GM19463 (cell line): ENCODE measurements around the gene OBP2A.
"Not testable (repeated sequence)": the region's sequence is repeated elsewhere in the genome, so short reads cannot be mapped to it uniquely, and the experiment has no call there.

ENCODE experiments used
- ATAC-seq: cut with Tn5 transposase; IDR thresholded peaks from one replicate; pipeline ENCODE4 v1.9.1; 2021; ENCODE audit warnings: mild to moderate bottlenecking, moderate library complexity; ENCODE audit not compliant: unreplicated experiment

OBP2A gene

DNA sequence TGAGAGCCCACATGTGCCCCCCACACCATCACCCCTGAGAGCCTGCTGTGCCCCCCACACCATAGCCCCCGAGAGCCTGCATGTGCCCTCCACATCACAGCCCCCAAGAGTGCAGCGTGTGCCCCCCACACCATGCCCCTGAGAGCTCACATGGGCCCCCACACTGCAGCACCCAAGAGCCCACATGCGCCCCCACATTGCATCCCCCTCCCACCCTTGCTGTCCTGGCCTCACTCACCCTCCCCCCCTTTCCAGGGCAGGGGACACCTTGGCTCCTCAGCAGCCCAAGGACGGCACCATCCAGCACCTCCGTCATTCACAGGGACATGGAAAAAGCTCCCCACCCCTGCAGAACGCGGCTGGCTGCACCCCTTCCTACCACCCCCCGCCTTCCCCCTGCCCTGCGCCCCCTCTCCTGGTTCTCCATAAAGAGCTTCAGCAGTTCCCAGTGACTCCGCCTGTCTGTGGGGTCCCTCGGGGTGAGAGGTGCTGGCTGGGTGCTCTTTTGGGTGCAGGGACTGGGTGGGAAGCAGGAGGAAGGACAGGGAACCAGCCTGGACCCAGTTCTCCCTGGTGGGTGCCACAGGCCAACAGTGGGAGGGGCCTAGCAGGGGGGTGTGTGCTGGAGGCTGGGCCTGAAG lies 19.7 kb upstream of the OBP2A start:
- no peak for ATAC-seq

DNA sequence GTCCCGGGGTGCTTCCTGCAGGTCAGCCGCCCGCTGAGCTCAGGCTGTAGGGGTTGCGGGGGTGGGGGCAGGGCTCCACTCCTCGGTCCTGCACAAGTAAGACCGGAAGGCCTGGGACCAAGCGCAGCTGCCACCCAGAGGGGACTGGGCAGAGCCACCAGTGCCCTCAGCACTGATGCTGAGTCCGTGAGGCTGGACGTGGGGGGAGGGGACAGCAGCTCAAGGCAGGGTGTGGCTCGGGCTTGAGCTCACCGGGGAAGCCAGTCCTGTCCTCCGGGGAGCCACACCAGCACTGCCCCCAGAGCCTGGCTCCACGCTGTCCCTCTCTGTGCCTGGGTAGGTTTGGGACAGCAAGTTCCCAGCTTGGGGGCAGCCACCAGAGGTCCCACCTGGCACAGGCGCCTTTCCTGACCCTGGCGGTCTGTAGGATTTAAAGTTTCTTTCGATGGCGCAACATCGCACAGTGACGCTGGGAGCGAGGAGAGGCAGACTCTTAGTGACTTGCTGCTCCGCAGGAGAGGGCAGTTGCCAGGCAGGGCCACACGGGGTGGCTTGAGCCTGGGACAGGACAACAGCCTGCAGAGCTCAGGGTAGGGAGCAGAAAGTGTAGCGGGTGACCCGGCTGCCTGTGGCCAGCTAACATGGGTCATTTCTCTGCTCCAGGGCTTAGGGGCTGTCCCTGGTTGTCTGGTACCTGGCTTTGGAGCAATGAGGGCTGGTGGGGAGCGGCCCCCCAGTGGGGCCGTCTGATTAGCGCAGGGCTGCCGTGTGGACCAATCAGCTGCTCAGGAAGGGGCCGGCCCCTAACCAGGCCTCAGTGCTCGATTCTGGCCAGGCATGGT lies 19.0 kb upstream of the OBP2A start:
- ATAC-seq: no peak

DNA sequence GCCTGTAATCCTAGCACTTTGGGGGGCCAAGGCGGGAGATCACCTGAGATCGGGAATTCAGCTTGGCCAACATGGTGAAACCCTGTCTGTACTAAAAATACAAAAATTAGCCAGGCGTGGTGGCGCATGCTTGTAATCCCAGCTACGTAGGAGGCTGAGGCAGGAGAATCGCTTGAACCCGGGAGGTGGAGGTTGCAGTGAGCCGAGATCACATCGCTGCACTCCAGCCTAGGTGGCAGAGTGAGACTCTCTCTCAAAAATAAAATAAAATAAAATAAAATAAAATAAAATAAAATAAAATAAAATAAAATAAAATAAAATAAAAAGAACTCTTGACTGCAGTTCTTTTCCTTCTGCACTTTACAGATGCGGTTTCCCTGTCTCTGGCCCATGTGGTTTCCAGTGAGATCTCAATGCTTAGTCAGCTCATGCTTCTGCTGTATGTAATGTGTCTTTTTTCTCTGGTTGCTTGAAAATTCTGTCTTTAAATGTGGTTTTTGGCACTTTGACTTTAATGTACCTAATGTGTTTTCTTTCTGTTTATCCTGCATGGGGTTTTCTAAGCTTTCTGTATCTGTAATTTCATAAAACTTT lies 17.0 kb upstream of the OBP2A start:
- not testable (repeated sequence) for ATAC-seq

DNA sequence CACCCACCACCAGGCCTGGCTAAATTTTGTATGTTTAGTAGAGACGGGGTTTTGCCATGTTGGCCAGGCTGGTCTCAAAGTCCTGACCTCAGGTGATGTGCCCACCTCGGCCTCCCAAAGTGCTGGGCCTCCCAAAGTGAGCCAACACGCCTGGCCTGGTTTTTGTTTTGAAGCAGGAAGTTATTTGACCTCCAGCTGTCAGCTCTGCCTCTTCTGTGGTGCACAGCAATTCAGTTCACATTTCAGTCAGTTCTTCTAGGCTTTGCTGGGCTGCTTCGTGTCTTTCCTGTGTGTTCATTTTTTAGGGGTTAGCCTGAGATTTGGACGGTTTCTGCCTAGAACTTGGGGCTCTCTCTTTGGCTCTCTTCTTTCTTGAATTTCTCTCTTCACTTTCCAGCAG lies 15.8 kb upstream of the OBP2A start:
- no peak for ATAC-seq

DNA sequence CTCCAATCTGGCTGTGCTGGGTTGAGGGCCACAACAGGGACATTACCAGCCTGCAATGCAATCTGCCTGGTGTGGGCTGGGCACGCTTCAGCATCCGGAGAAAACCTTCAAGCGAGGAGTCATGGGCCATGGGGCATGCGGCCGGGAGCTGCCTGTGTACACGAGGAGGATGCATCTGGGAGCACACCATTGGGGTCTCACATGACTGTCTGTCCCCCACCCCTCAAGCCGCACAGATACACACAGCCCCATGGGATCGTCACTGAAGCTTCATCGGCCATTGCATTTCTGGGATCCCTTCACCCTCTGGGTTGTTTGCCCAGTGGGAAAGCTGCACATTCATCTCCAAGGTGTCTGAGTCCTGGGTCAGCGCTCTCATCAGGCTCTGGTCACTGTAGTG lies 14.8 kb upstream of the OBP2A start:
- ATAC-seq: no peak

DNA sequence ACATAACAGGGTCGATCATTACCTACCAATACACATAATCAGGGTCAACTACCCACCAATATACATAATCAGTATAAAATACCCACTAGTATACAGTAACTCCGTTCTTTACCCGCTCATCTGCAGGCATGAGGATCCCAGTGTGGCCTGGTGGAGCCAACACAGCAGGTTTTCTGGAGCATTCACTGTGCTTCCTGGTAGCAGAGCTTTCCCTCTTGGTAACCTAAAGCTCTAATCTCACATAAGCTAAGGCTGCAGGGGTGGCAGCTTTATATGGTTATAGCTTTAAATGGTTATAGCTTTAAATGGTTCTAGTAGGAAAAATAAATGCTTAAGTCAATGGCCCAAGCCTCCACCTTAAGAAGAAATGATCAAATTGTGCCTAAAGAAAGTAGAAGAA lies 12.8 kb upstream of the OBP2A start:
- no peak for ATAC-seq

DNA sequence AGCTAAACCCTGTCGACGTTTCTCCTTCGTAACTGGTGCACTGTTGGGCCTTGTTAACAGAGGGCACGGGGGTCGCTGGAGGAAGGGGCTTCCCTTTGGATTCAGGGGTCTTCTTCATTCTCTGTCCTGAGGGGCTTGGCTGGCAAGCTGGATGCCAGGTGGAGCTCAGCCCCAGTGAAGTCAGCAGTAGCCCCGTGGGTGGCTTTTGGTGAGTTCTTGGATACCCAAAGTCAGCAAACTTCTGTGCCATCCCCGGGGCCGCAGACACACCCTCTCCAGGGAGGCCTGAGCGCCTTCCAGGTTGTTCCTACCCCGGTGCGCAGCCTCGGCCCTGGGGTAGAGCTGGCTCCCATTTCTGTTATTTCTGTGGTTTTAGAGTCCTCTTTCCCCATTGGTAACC lies 12.3 kb upstream of the OBP2A start:
- ATAC-seq: no peak

DNA sequence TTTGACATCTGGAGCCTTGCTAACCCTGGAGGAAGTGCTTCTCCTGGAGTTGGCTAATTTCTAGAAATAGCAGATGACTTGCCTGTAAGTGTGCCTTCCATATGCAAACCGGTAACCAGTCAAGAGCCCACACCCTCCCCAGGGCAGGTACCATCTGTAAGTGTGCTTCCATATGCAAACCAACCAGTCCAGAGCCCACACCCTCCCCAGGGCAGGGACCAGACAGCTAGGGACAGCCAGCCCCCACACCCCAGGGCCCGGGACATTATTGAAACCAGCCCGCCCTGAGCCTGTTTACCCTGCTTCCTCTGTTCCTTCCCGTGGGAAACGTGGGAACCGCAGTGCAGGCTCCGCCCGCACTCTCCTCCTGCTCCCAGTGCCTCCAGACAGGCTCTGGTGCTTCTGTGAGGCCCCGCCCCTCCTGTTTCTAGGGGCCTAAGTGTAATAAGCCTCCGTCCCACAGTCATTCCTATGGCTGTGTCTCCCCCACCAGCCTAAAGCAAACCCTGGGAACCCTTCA lies 11.7 kb upstream of the OBP2A start:
- ATAC-seq: not testable (repeated sequence)

DNA sequence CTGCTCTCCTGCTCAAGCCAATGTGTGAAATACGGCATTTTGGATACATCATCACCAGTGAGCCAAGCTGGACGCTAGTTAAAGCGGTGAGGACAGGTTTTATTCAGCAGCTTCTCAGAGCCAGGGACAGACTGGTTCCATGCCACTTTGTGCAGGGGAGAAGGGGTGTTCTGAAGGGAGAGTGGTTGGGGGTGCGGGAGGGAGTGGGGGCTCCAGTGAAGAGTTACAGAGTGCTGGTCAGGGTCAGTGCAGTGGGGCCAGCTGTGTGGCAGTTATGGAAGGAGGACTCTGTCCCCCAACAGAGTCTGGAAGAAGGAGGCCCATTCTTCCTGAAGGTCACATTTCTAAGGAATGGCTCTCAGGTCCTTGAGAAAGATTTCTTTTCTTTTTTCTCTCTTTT lies 11.1 kb upstream of the OBP2A start:
- ATAC-seq: not testable (repeated sequence)

DNA sequence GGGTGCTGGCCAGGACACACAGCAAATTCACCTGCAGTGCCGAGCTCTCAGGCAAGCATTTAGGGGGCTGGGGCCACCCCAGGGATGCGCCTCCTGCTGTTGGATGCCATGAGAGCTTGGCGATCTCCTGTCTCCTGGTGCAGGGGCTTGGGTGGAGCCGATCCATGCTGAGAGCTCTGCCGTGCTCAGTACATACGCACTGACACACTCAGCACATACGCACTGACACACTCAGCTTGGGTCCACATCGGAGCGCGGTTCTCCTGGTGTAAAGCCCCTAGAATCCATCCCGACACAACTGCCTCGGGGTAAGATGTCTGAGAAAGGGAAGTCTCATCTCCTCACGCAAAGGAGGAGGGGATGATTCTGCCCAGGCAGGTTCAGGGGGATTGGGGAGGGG lies 10.3 kb upstream of the OBP2A start:
- ATAC-seq: not testable (repeated sequence)

DNA sequence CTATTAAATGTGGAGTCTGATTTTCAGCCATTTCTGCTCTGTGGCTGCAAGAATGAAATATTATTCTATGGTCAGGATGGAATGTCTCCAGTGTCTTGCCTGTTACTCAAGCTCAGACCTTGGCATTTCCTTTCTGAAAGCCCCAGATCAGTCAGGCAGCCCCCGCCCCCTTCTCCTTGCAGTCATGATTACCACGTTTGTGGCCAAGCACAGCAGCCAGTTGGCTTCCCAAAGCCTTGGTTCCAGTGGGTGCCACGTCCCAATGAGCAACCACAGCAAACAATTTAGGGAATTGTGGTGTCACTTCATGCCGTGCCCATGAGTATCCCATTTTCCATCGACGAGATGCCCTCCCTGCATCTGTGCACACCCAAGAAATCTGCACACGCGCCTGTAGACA lies 9.7 kb upstream of the OBP2A start:
- ATAC-seq: no peak

DNA sequence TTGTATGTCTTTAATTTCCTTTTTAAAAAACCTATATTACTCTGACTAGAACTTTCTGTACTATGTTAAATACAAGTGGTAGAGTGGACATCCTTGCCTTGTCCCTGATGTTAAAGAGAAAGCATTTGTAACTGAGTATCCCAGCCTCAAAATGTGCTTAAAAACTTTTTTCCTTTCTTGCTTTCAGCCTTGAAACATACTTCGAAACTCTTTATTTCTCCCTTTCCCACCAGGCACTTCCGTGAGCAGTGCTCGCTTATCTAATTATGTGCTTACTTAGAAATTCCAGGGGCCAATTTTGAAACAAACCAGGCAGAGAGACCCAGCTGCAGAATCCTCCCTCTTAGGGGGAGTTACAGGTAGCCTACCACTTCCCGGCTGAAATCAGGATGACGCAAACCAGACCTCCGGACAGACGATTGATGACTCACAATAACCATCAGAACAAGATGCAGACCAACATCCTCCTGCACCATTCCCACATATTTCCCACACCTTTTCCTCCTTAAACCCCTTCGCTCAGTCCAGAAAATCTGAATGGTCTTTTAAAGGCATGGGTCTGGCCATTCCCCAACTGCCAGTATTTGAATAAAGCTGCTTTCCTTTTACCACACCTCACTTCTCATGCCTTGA lies 2.5 kb upstream of the OBP2A start:
- not testable (repeated sequence) for ATAC-seq

DNA sequence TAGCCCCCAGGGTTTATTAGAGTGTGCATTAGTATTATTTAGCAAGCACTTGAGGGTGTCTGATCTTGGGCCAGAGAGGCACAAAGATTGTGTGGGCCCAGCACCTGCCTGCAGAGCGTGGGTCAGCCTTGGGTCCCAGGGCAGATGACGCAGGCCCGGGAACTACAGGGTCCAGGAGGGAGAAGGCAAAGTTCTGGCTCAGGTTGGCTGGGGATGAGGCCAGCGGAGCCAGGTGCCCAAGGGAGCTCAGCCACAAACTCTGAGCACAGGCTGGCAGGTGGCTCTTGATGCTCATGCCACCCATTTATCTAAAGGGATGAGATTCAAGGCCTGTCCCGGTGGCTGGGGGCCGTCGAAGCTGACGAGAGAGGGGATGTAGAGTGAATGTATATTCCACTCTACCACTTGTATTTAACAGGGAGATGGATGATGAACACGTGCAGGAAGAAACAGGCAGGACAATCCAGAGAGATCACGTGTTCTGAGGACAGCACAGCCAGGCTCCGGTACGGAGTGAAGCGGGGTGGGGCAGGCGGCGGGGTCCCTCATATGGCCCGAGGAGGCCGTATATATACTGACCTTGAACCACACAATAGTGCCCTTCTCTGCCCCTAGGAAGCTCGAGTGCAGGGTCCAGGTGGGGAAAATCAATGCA lies 818 bp upstream of the OBP2A start:
- no peak for ATAC-seq

DNA sequence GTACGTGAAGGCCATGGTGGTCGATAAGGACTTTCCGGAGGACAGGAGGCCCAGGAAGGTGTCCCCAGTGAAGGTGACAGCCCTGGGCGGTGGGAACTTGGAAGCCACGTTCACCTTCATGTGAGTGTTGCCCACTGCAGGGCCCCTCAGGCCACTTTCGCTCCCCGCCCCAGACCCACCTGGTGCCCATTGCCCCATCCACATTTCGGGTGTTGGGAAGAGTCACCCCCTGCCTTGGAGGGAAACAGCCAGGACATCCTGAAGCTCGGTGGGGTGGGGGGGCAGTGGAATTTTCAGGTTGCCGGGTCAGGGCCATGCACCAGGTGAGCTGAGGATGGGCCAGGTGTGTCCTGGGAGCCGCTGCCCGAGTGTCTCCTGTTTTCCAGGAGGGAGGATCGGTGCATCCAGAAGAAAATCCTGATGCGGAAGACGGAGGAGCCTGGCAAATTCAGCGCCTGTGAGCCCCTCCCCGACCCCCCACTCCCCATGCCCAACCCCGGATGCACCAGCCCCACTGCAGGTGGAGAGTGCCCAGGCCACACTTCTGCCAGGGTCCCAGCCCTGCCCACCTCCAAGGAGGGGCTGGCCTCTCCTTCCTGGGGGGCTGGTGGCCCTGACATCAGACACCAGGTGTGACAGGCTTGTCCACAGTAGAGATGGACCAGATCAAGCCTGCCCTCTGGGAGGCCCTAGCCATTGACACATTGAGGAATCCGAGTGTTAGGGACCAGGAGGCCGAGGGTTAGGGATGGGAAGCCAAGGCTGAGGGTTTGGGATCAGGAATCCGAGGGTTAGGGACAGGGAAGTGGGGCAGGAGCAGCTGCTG lies 1.1 kb downstream of the OBP2A start:
- ATAC-seq: not testable (repeated sequence)

DNA sequence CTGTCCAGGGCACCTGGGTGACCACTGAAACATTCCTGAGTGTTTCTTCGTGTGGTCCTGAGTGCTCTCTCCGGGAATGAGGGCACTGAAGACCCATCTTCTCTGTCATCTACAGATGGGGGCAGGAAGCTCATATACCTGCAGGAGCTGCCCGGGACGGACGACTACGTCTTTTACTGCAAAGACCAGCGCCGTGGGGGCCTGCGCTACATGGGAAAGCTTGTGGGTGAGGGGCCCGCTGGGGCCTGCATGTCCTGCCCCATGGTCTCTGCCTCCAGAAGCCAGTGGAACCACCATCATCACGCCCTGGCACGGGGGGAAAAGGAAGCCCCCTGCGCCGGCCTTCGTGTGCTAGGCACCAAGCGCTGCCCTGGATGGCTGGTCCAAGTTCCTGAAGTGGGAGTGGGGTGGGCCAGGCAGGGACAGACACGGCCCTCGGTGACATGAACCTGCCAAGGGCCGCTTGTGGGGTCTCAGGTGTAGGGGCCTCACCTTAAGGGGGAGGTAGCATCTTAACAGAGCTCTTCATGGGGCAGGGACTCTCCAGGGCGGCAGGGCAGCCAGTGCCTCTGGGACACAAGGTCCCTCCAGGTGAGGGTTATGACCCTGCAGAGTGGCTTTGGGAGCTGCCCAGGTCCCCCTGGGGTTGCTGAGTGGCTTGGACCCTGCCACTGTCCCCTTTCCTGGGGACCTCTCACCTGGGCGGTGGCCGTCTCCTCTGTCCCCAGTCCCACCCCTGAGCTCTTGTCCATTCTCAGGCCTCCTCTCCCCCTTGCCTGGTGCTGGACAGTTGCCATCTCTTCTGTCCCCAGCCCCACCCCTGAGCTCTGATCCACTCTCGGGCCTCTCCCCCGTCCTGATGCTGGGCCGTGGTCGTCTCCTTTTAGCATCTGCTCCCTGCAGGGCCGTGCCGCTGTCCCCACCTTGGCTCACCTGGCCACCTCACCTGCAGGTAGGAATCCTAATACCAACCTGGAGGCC lies 2.1 kb downstream of the OBP2A start:
- ATAC-seq: no peak

DNA sequence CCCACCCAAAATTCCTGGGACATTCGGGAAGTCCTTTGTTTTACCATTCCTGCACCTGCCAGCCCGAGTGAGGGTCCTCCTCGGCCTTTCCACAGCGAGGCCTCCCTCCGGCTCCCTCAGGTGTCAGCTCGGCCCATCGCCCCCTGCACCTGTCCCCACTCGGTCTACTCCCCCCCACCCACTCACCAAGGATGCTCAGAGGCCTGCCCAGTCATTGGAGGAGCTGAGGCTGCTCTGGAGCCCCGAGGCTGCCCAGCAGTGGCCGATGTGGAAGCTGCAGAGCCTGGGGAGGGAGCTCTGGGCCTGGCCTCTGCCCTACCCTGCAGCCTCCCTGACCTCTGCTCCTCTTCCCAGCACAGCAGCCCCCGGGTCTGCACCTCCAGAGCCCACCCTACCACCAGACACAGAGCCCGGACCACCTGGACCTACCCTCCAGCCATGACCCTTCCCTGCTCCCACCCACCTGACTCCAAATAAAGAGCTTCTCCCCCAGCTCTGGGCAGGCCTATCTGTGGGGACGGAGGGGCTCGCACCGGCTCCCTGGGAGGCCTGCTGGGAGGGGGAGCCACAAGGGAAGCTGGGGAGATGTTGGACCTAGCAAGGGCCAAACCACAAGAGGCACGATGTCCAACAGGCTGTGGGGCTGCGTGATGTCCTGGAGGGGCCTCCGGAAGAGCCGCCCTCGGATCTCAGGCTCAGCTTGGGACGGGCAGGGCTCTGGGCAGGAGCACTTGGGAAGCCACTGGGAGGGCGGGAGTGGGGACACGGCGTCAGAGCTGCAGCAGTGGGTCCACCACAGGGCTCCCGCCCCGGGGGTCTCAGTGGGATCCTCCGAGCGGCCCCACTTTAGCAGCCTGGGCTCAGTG lies 3.8 kb downstream of the OBP2A start:
- not testable (repeated sequence) for ATAC-seq

DNA sequence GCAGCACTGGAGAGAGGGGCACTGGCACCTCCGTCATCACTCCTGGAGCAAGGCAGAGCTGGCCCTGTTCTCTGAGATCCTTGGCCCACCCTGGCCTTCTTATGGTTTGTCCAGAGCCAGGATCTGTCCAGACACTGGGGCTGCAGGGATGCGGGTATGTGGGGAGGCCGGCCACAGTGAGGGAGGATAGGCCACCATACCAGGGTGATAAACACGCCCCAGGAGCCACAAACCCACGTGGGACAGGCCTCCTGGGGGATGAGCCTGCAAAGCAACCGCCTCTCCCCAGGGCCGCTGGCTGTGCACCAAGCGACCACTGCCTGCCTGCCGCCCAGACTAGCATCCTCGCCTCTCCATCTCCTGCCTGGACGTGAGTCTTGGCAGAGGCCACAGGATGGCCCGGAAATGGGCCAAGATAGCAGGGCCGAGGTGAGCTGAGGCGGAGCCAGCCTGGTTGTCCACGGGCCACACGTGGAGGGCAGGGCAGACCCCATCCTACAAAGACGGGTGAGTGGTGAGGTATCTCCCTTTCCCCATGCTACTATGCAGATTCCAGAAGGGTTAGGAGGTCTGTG lies 4.5 kb downstream of the OBP2A start:
- ATAC-seq: no peak

DNA sequence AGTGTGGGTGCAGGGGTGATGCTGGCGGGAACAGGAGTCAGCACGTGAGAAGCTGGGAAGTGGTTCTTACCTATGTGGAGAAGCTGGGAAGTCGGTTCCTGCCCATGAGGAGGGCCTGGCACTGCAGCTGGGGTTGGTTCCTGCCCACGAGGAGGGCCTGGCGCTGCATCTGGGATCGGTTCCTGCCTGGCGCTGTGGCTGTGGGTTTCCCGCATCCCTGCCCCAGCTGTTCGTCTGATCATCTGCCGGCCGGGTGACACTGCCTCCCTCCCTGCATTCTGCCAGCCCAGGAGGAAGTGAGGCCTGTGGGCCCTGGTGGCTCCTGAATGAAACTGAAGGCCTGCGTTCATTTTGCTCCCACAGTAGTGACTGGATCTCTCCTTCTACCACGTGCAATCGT lies 5.1 kb downstream of the OBP2A start:
- no peak for ATAC-seq
